ENCODE measurements around the gene CLNK.

Gene CLNK

DNA sequence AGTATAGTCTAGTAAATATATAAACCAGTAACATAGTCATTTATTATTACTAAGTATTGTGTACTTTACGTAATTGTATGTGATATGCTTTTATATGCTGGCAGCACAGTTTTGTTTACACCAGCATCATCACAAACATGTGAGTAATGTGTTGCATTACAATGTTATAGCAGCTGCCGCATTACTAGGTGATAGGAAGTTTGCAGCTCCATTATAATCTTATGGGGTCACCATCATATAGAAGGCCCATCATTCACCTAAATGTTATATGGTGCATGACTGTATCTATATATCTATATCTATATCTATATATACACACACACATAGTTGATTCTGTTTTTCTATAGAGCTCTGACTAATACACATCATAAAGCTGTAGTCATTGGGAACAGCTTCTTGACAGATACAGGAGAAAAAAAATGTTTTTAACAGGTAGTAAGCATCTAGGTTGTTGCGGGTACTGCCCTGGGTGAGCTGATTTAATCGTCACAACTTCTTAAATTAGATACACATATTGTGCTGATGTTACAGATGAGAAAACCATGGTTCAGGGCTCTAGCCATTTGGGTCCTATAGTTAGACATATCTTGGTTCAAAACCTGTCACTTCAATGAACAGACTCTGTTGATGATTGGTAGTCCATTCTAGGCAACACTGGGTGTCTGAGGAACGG lies 77.9 kb downstream of the CLNK start:
- Histone ChIP-seq H3K4me3 (ENCODE audit: low read depth in 1 of 5, low read length in 5 of 5) (no peak overlapping the region), H3K4me1 (ENCODE audit: control insufficient read depth in 5 of 5, insufficient read depth in 5 of 5, low read length in 5 of 5) (no peaks in the 10 kb centered on the region), H3K9me3 (ENCODE audit: control insufficient read depth in 5 of 5, low read length in 5 of 5) (no peaks in the 10 kb centered on the region), H3K27me3 (ENCODE audit: control insufficient read depth in 5 of 5, insufficient read depth in 4 of 5, low read length in 5 of 5) (peaks cover 0 to 2% (median 0%) of the 10 kb centered on the region in 5 donors), H3K9ac (ENCODE audit: low read length in 5 of 5) (no peak overlapping the region), H3K36me3 (ENCODE audit: control insufficient read depth in 5 of 5, insufficient read depth in 5 of 5, low read length in 5 of 5) (no peaks in the 10 kb centered on the region), H3K27ac (ENCODE audit: low read depth, low read length) (no peak overlapping the region)

GRCh38 chr4:10605746-10606482 lies 78.7 kb downstream of the CLNK start:
- Histone ChIP-seq H3K4me3 (ENCODE audit: low read depth in 1 of 5, low read length in 5 of 5) (no peak overlapping the region), H3K36me3 (ENCODE audit: control insufficient read depth in 5 of 5, insufficient read depth in 5 of 5, low read length in 5 of 5) (no peaks in the 10 kb centered on the region), H3K4me1 (ENCODE audit: control insufficient read depth in 5 of 5, insufficient read depth in 5 of 5, low read length in 5 of 5) (no peaks in the 10 kb centered on the region), H3K9me3 (ENCODE audit: control insufficient read depth in 5 of 5, low read length in 5 of 5) (no peaks in the 10 kb centered on the region), H3K27me3 (ENCODE audit: control insufficient read depth in 5 of 5, insufficient read depth in 4 of 5, low read length in 5 of 5) (no peaks in the 10 kb centered on the region), H3K9ac (ENCODE audit: low read length in 5 of 5) (no peak overlapping the region), H3K27ac (ENCODE audit: low read depth, low read length) (no peak overlapping the region)

DNA sequence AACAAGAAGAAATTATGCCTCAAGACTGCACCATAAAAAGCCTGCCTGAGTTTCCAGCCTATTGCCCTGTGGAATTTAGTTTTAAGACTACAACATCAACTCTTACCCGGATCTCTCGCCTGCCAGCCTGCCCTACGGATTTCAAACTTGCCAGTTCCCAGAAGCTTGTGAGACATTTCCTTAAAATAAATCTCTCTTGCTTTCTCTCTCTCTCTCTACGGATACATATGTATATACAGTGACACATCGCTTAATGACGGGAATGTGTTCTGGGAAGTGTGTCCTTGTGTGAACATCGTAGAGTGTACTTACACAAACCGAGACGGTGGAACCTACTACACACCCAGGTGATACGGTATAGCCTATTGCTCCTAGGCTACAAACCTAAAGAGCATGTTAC lies 79.5 kb downstream of the CLNK start:
- no peak overlapping the region for H3K27ac ChIP-seq (ENCODE audit: low read depth, low read length)
- no peaks in the 10 kb centered on the region for H3K4me1 ChIP-seq (ENCODE audit: control insufficient read depth in 5 of 5, insufficient read depth in 5 of 5, low read length in 5 of 5)
- no peak overlapping the region for H3K9ac ChIP-seq (ENCODE audit: low read length in 5 of 5)
- no peak overlapping the region for H3K4me3 ChIP-seq (ENCODE audit: low read depth in 1 of 5, low read length in 5 of 5)
- H3K9me3 ChIP-seq (ENCODE audit: control insufficient read depth in 5 of 5, low read length in 5 of 5), result no peaks in the 10 kb centered on the region
- H3K36me3 ChIP-seq (ENCODE audit: control insufficient read depth in 5 of 5, insufficient read depth in 5 of 5, low read length in 5 of 5), result no peaks in the 10 kb centered on the region
- no peaks in the 10 kb centered on the region for H3K27me3 ChIP-seq (ENCODE audit: control insufficient read depth in 5 of 5, insufficient read depth in 4 of 5, low read length in 5 of 5)

DNA sequence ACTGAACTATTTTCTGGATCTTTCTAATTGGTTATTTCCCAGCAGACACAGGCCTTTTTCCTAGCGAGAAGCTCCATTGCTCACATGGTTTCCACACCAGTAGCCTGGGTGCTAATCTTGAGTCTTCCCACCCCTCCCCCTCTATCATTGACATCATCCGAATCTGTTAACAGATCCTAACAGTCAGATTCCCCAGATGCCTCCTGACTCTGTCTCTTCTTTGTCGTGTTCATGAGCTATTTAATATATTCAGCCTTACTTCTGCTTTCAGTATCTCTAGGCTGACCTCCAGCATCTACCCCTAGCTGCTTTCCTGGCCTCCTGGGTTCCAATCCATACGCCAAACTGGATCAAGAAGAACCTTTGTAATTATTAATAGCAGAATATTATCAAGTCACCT lies 85.0 kb downstream of the CLNK start:
- Histone ChIP-seq H3K36me3 (ENCODE audit: control insufficient read depth in 5 of 5, insufficient read depth in 5 of 5, low read length in 5 of 5) (no peaks in the 10 kb centered on the region), H3K27ac (ENCODE audit: low read depth, low read length) (no peak overlapping the region), H3K4me1 (ENCODE audit: control insufficient read depth in 5 of 5, insufficient read depth in 5 of 5, low read length in 5 of 5) (no peaks in the 10 kb centered on the region), H3K4me3 (ENCODE audit: low read depth in 1 of 5, low read length in 5 of 5) (no peak overlapping the region), H3K27me3 (ENCODE audit: control insufficient read depth in 5 of 5, insufficient read depth in 4 of 5, low read length in 5 of 5) (no peaks in the 10 kb centered on the region), H3K9me3 (ENCODE audit: control insufficient read depth in 5 of 5, low read length in 5 of 5) (no peaks in the 10 kb centered on the region), H3K9ac (ENCODE audit: low read length in 5 of 5) (no peak overlapping the region)

GRCh38 chr4:10598829-10599228 lies 85.7 kb downstream of the CLNK start:
- Histone ChIP-seq H3K9me3 (ENCODE audit: control insufficient read depth in 5 of 5, low read length in 5 of 5) (no peaks in the 10 kb centered on the region), H3K4me1 (ENCODE audit: control insufficient read depth in 5 of 5, insufficient read depth in 5 of 5, low read length in 5 of 5) (no peaks in the 10 kb centered on the region), H3K27ac (ENCODE audit: low read depth, low read length) (no peak overlapping the region), H3K27me3 (ENCODE audit: control insufficient read depth in 5 of 5, insufficient read depth in 4 of 5, low read length in 5 of 5) (no peaks in the 10 kb centered on the region), H3K36me3 (ENCODE audit: control insufficient read depth in 5 of 5, insufficient read depth in 5 of 5, low read length in 5 of 5) (no peaks in the 10 kb centered on the region), H3K9ac (ENCODE audit: low read length in 5 of 5) (no peak overlapping the region), H3K4me3 (ENCODE audit: low read depth in 1 of 5, low read length in 5 of 5) (no peak overlapping the region)

DNA sequence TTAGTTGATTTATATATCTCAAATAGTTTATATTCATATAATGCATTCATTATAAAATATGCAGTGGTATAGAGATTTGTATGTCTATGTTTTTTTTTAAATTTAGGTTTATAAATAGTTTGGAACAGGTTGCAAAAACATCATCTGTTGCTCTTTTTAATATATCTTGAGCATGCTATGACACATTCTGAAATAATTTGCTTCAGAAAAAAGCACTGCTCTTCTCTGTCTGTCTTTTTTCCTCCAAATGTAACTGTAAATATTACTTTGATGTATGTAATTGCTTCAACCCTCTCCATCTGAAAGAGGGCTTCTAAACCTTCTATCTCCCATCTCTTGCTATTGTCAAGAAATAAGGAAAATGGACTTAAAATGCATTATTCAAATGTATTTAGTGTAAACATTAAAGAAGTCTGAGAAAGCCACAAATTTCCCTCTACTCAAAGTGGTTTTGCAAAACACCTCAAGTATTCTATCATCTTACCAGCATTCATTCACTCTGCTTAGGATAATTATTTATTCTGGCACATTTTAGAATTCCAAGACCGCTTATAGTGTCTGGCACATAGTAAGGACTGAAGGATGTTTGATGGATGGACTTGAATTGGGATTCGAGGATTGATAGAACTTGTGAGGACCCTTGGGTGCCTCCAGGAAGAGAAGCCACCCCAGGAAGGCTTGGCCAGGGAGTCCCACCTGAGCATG lies 87.8 kb downstream of the CLNK start:
- Histone ChIP-seq H3K9ac (ENCODE audit: low read length in 5 of 5) (no peak overlapping the region), H3K9me3 (ENCODE audit: control insufficient read depth in 5 of 5, low read length in 5 of 5) (no peaks in the 10 kb centered on the region), H3K27me3 (ENCODE audit: control insufficient read depth in 5 of 5, insufficient read depth in 4 of 5, low read length in 5 of 5) (no peaks in the 10 kb centered on the region), H3K27ac (ENCODE audit: low read depth, low read length) (no peak overlapping the region), H3K36me3 (ENCODE audit: control insufficient read depth in 5 of 5, insufficient read depth in 5 of 5, low read length in 5 of 5) (no peaks in the 10 kb centered on the region), H3K4me3 (ENCODE audit: low read depth in 1 of 5, low read length in 5 of 5) (no peak overlapping the region), H3K4me1 (ENCODE audit: control insufficient read depth in 5 of 5, insufficient read depth in 5 of 5, low read length in 5 of 5) (no peaks in the 10 kb centered on the region)

DNA sequence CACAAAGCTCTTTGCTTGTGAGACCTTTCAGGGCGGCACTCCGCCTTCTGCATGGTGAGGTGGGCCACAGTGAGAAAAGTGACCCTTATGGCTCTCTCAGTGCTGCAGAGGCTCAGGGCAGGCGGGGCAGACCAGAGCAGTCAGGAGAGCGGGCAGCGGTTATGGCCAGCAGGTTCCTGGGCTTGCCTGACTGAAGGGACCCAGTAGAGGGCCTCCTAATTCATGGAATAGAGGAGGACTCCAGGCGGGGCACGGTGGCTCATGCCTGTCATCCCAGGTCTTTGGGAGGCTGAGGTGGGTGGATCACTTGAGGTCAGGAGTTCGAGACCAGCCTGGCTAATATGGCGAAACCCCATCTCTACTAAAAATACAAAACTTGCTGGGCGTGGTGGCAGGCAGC lies 91.4 kb downstream of the CLNK start:
- H3K4me3 ChIP-seq (ENCODE audit: low read depth in 1 of 5, low read length in 5 of 5), result no peak overlapping the region
- H3K4me1 ChIP-seq (ENCODE audit: control insufficient read depth in 5 of 5, insufficient read depth in 5 of 5, low read length in 5 of 5), result no peaks in the 10 kb centered on the region
- no peak overlapping the region for H3K27ac ChIP-seq (ENCODE audit: low read depth, low read length)
- no peak overlapping the region for H3K9ac ChIP-seq (ENCODE audit: low read length in 5 of 5)
- peaks cover 0 to 2% (median 0%) of the 10 kb centered on the region in 5 donors for H3K27me3 ChIP-seq (ENCODE audit: control insufficient read depth in 5 of 5, insufficient read depth in 4 of 5, low read length in 5 of 5)
- no peaks in the 10 kb centered on the region for H3K36me3 ChIP-seq (ENCODE audit: control insufficient read depth in 5 of 5, insufficient read depth in 5 of 5, low read length in 5 of 5)
- H3K9me3 ChIP-seq (ENCODE audit: control insufficient read depth in 5 of 5, low read length in 5 of 5), result no peaks in the 10 kb centered on the region

- H3K4me3 ChIP-seq (ENCODE audit: low read depth in 1 of 5, low read length in 5 of 5), result no peak overlapping the region
- no peak overlapping the region for H3K9ac ChIP-seq (ENCODE audit: low read length in 5 of 5)
- peaks cover 0 to 2% (median 0%) of the 10 kb centered on the region in 5 donors for H3K27me3 ChIP-seq (ENCODE audit: control insufficient read depth in 5 of 5, insufficient read depth in 4 of 5, low read length in 5 of 5)
- H3K36me3 ChIP-seq (ENCODE audit: control insufficient read depth in 5 of 5, insufficient read depth in 5 of 5, low read length in 5 of 5), result no peaks in the 10 kb centered on the region
- no peaks in the 10 kb centered on the region for H3K4me1 ChIP-seq (ENCODE audit: control insufficient read depth in 5 of 5, insufficient read depth in 5 of 5, low read length in 5 of 5)
- H3K9me3 ChIP-seq (ENCODE audit: control insufficient read depth in 5 of 5, low read length in 5 of 5), result no peaks in the 10 kb centered on the region
- no peak overlapping the region for H3K27ac ChIP-seq (ENCODE audit: low read depth, low read length)
Measured at GRCh38 chr4:10590896-10591295, 93.7 kb downstream of the CLNK start.

DNA sequence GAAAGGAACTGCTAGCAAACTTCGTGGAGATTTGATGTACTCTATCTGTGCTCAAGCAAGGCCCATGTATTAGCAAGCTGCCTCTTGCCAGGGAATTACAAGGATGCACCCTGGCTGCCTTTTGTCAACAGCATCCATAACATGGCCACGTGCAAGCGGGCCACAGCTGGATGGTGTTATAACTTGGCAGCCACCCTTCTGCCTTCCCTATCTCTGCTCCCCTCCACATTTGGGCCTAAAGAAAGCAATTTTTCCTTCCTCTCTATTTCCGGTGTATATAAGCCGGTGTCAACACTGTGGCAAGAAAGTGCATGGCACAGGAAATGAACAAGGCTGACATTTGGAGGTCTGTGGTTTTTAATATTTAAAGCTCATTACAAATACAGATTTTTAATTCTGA lies 94.8 kb downstream of the CLNK start:
- no peaks in the 10 kb centered on the region for H3K4me1 ChIP-seq (ENCODE audit: control insufficient read depth in 5 of 5, insufficient read depth in 5 of 5, low read length in 5 of 5)
- H3K36me3 ChIP-seq (ENCODE audit: control insufficient read depth in 5 of 5, insufficient read depth in 5 of 5, low read length in 5 of 5), result no peaks in the 10 kb centered on the region
- H3K4me3 ChIP-seq (ENCODE audit: low read depth in 1 of 5, low read length in 5 of 5), result no peak overlapping the region
- no peaks in the 10 kb centered on the region for H3K9me3 ChIP-seq (ENCODE audit: control insufficient read depth in 5 of 5, low read length in 5 of 5)
- H3K27ac ChIP-seq (ENCODE audit: low read depth, low read length), result no peak overlapping the region
- H3K9ac ChIP-seq (ENCODE audit: low read length in 5 of 5), result no peak overlapping the region
- peaks cover 0 to 2% (median 0%) of the 10 kb centered on the region in 5 donors for H3K27me3 ChIP-seq (ENCODE audit: control insufficient read depth in 5 of 5, insufficient read depth in 4 of 5, low read length in 5 of 5)

GRCh38 chr4:10589321-10589720 lies 95.2 kb downstream of the CLNK start:
- Histone ChIP-seq H3K27ac (ENCODE audit: low read depth, low read length) (no peak overlapping the region), H3K4me3 (ENCODE audit: low read depth in 1 of 5, low read length in 5 of 5) (no peak overlapping the region), H3K36me3 (ENCODE audit: control insufficient read depth in 5 of 5, insufficient read depth in 5 of 5, low read length in 5 of 5) (no peaks in the 10 kb centered on the region), H3K9me3 (ENCODE audit: control insufficient read depth in 5 of 5, low read length in 5 of 5) (no peaks in the 10 kb centered on the region), H3K4me1 (ENCODE audit: control insufficient read depth in 5 of 5, insufficient read depth in 5 of 5, low read length in 5 of 5) (peaks cover 0 to 2% (median 0%) of the 10 kb centered on the region in 5 donors), H3K27me3 (ENCODE audit: control insufficient read depth in 5 of 5, insufficient read depth in 4 of 5, low read length in 5 of 5) (peaks cover 0 to 2% (median 0%) of the 10 kb centered on the region in 5 donors), H3K9ac (ENCODE audit: low read length in 5 of 5) (no peak overlapping the region)

All from subcutaneous abdominal adipose tissue (tissue), 5 donors.